Right ventricle myocardium inferior (tissue), 1 donor: ENCODE results near the gene KLHL41. TPM values are rescaled to one million over a fixed set of nuclear protein-coding genes. Genes with fewer than 3 reads are reported as not detected.
A peak's percentile ranks its signal among the peaks of the same experiment; 100 is the strongest.

Experiments
- ATAC-seq: fragments of 200-7000 bp; cut with Tn5 transposase; one replicate; pipeline ENCODE4 v1.9.1; 2020; ENCODE audit warnings: mild to moderate bottlenecking, moderate library complexity
- DNase-seq: peaks from one replicate; pipeline ENCODE4 v3.0.0; 2021; ENCODE audit errors: missing footprints
- intact Hi-C: fragments of 100-400 bp; cut with DNase I; formaldehyde crosslinking; loops from one replicate; pipeline ENCODE4 v1.11.0; 2022
- long read RNA-seq: library from polyadenylated mRNA; unstranded; transcript quantifications from one replicate; pipeline ENCODE4 v2.0.0, GENCODE V29; 2021
- total RNA-seq: library from RNA; stranded (reverse); fragmentation: NEBNext Ultra II Directional; extraction: Animal tissue kit (Norgen Biotek cat#: 25700); gene quantifications from one replicate; pipeline ENCODE4 v1.2.1, GENCODE V29; 2021
- donor health status: DM: no; HTN: yes; CAD: no; lungs with severe emphysema.

Gene KLHL41
- 159 TPM for total RNA-seq
- long read RNA-seq, transcript KLHL41-201 (6 exons, 2,464 nt) = major isoform, 18 of 20 reads
- long read RNA-seq, partial matches to known transcripts = 1 of 20 reads
- long read RNA-seq, other reads (novel, unspliced or antisense) = 1 of 20 reads

GRCh38 chr2:169509298-169509885, at the start of gene KLHL41:
Gene KLHL41 (plus strand): TSS chr2:169509702. CDS start chr2:169509779, 77 bp downstream.
- DNase-seq = no peak
- intact Hi-C loops = no loop called here
- peak; percentile 61 for ATAC-seq

- no peak for ATAC-seq
- DNase-seq = no peak
- intact Hi-C loops = no loop called here
Observed at GRCh38 chr2:169461143-169461542, 48.4 kb upstream of the KLHL41 start.

- ATAC-seq = no peak
- DNase-seq = no peak
- intact Hi-C loops = no loop called here
Observed at GRCh38 chr2:169462896-169463695, 46.4 kb upstream of the KLHL41 start.

GRCh38 chr2:169464466-169464865, 45.0 kb upstream of the KLHL41 start:
- ATAC-seq (no peak), DNase-seq (no peak)
- intact Hi-C loops = no loop called here

- ATAC-seq = no peak
- DNase-seq = no peak
- intact Hi-C loops = no loop called here
Observed at GRCh38 chr2:169464882-169465281, 44.6 kb upstream of the KLHL41 start.

GRCh38 chr2:169468841-169469240, 40.7 kb upstream of the KLHL41 start:
- DNase-seq = no peak
- ATAC-seq = no peak
- intact Hi-C loops = no loop called here

- no peak for DNase-seq
- no peak for ATAC-seq
- intact Hi-C loops = no loop called here
Observed at GRCh38 chr2:169469952-169470572, 39.4 kb upstream of the KLHL41 start.

- DNase-seq = no peak
- ATAC-seq = no peak
- intact Hi-C loops = no loop called here
Observed at GRCh38 chr2:169472249-169472648, 37.3 kb upstream of the KLHL41 start.

- DNase-seq = no peak
- ATAC-seq = no peak
- intact Hi-C loops = no loop called here
Observed at GRCh38 chr2:169476459-169476858, 33.0 kb upstream of the KLHL41 start.

- intact Hi-C loops = no loop called here
- ATAC-seq (peak; percentile 38), DNase-seq (no peak)
Observed at GRCh38 chr2:169478339-169478738, 31.2 kb upstream of the KLHL41 start.

GRCh38 chr2:169478745-169479256, 30.7 kb upstream of the KLHL41 start:
- ATAC-seq = no peak
- DNase-seq = no peak
- intact Hi-C loops = no loop called here

GRCh38 chr2:169479257-169480078, 30.0 kb upstream of the KLHL41 start, which contains the start of gene BBS5:
Gene BBS5 (plus strand): TSS chr2:169479494. CDS start chr2:169479554, 60 bp downstream.
- DNase-seq = peak; percentile 93
- intact Hi-C loops = no loop called here
- peak; percentile 96 for ATAC-seq

- no peak for DNase-seq
- intact Hi-C loops = no loop called here
- no peak for ATAC-seq
Observed at GRCh38 chr2:169480079-169480465, 29.4 kb upstream of the KLHL41 start.

GRCh38 chr2:169485650-169486138, 23.8 kb upstream of the KLHL41 start:
- no peak for ATAC-seq
- no peak for DNase-seq

GRCh38 chr2:169486487-169486886, 23.0 kb upstream of the KLHL41 start:
- intact Hi-C loops = no loop called here
- ATAC-seq = no peak
- DNase-seq = no peak

More at GRCh38 chr2:169485650-169486138, 23.8 kb upstream of the KLHL41 start:
- intact Hi-C loops = no loop called here

- DNase-seq = no peak
- intact Hi-C loops = no loop called here
- ATAC-seq = no peak
Observed at GRCh38 chr2:169490834-169491233, 18.7 kb upstream of the KLHL41 start.

- intact Hi-C loops = no loop called here
- ATAC-seq = no peak
- no peak for DNase-seq
Observed at GRCh38 chr2:169491378-169491777, 18.1 kb upstream of the KLHL41 start.

- no peak for ATAC-seq
- intact Hi-C loops = no loop called here
Observed at GRCh38 chr2:169493360-169493759, 16.1 kb upstream of the KLHL41 start.

More at GRCh38 chr2:169493360-169493759, 16.1 kb upstream of the KLHL41 start:
- no peak for DNase-seq
